K562 (cell line): ENCODE results near the gene EPOP. TPM values are rescaled to one million over a fixed set of nuclear protein-coding genes. Genes with fewer than 3 reads are reported as not detected.

Source experiments
- BRD4 ChIP-seq: fragments of 200-600 bp; sonication (generic); IDR thresholded peaks from 2 replicates; pipeline ENCODE4 v1.6.1; 2017; ENCODE audit warnings: inconsistent platforms
- CBX5 ChIP-seq: IDR thresholded peaks from 2 replicates; pipeline ENCODE4 v1.6.1; 2014; ENCODE audit warnings: low read depth, borderline replicate concordance
- DEAF1 ChIP-seq: fragments of 450-650 bp; formaldehyde crosslinking; IDR thresholded peaks from 2 replicates; pipeline ENCODE4 v1.4.0; 2020; ENCODE audit warnings: mild to moderate bottlenecking, moderate library complexity
- DMBX1 ChIP-seq: fragments of 250-450 bp; sonication (Bioruptor Pico); IDR thresholded peaks from 2 replicates; pipeline ENCODE4 v1.8.0; 2022; ENCODE audit warnings: inconsistent platforms, mild to moderate bottlenecking, moderate library complexity, borderline replicate concordance
- EGR1 ChIP-seq: fragments of 450-650 bp; conservative IDR thresholded peaks from 2 replicates; pipeline ENCODE4 v1.6.1; 2017; ENCODE audit warnings: mild to moderate bottlenecking
- FOXJ3 ChIP-seq: sonication (generic); formaldehyde crosslinking; IDR thresholded peaks from 2 replicates; pipeline ENCODE4 v1.4.0; 2020; ENCODE audit warnings: mild to moderate bottlenecking, missing genetic modification reagents
- FOXO4 ChIP-seq: fragments of 450-650 bp; formaldehyde crosslinking; IDR thresholded peaks from 2 replicates; pipeline ENCODE4 v1.4.0; 2020; ENCODE audit warnings: mild to moderate bottlenecking, moderate library complexity
- GTF2A2 ChIP-seq: IDR thresholded peaks from 2 replicates; pipeline ENCODE4 v1.6.1; 2016; ENCODE audit warnings: mild to moderate bottlenecking, missing genetic modification characterization, missing compliant biosample characterization
- ID3 ChIP-seq, 2 experiments: fragments of 250-450 bp in 1 of 2; fragments of 450-650 bp in 1 of 2; sonication (Bioruptor Pico) in 1 of 2; IDR thresholded peaks; 2 replicates each; pipeline versions ENCODE4 v1.6.1 to v1.8.0; 2016 to 2021; ENCODE audit warnings: mild to moderate bottlenecking in 2 of 2, moderate library complexity in 2 of 2, missing compliant biosample characterization in 1 of 2, missing genetic modification characterization in 1 of 2
- MEF2D ChIP-seq: conservative IDR thresholded peaks from 2 replicates; pipeline ENCODE4 v1.6.1; 2016; ENCODE audit warnings: low read depth, missing genetic modification characterization, missing compliant biosample characterization
- MTA2 ChIP-seq: fragments of 450-650 bp; IDR thresholded peaks from 2 replicates; pipeline ENCODE4 v1.6.1; 2016; ENCODE audit warnings: low read depth
- NRF1 ChIP-seq, 2 experiments: fragments of 450-650 bp; IDR thresholded peaks in 1 of 2; conservative IDR thresholded peaks in 1 of 2; 2 replicates each; pipeline ENCODE4 v1.6.1; 2014; ENCODE audit warnings: mild to moderate bottlenecking in 2 of 2
- OTX1 ChIP-seq: fragments of 450-650 bp; formaldehyde crosslinking; IDR thresholded peaks from 2 replicates; pipeline ENCODE4 v1.4.0; 2022; ENCODE audit warnings: mild to moderate bottlenecking
- PHF8 ChIP-seq: fragments of 200-600 bp; sonication (generic); IDR thresholded peaks from 2 replicates; pipeline ENCODE4 v1.6.1; 2012; ENCODE audit warnings: mixed run types, mild to moderate bottlenecking, inconsistent platforms, low read length, moderate library complexity, borderline replicate concordance
- RHOXF2B ChIP-seq: fragments of 250-450 bp; sonication (Bioruptor Pico); conservative IDR thresholded peaks from 2 replicates; pipeline ENCODE4 v1.5.1; 2021
- SMAD3 ChIP-seq: fragments of 450-650 bp; formaldehyde crosslinking; conservative IDR thresholded peaks from 2 replicates; pipeline ENCODE4 v1.4.0; 2020; ENCODE audit warnings: mild to moderate bottlenecking
- TCF3 ChIP-seq: sonication (generic); formaldehyde crosslinking; IDR thresholded peaks from 2 replicates; pipeline ENCODE4 v1.4.0; 2020; ENCODE audit warnings: mild to moderate bottlenecking, missing genetic modification reagents
- UBTF ChIP-seq, 2 experiments: IDR thresholded peaks; 2 replicates each; pipeline ENCODE4 v1.6.1; 2012; ENCODE audit warnings: improper control_type of control experiment in 2 of 2, low read depth in 2 of 2, low read length in 2 of 2, borderline replicate concordance in 1 of 2
- USF2 ChIP-seq: sonication (generic); formaldehyde crosslinking; IDR thresholded peaks from 2 replicates; pipeline ENCODE4 v1.5.0; 2020; ENCODE audit warnings: missing genetic modification reagents
- ZC3H8 ChIP-seq: fragments of 450-650 bp; IDR thresholded peaks from 2 replicates; pipeline ENCODE4 v1.6.1; 2017
- ZNF143 ChIP-seq: sonication (generic); formaldehyde crosslinking; IDR thresholded peaks from 2 replicates; pipeline ENCODE4 v1.9.0; 2022; ENCODE audit warnings: mild to moderate bottlenecking, missing genetic modification reagents
- ZNF324 ChIP-seq: fragments of 250-450 bp; sonication (Bioruptor Pico); IDR thresholded peaks from 2 replicates; pipeline ENCODE4 v1.4.0; 2020; ENCODE audit warnings: mild to moderate bottlenecking
- polyA plus RNA-seq, 8 experiments: library from polyadenylated mRNA; depleted of rRNA in 4 of 8; stranded (reverse) in 5 of 8; unstranded in 3 of 8; fragments of >200 nt; fragmentation: Nextera tagmentation in 2 of 8; fragmentation: Illumina TruSeq in 1 of 8; extraction: Ambion mirVana in 2 of 8; extraction: Trizol in 1 of 8; gene quantifications; 2 replicates each; pipeline versions ENCODE4 v1.2.1 to v1.2.3, GENCODE V29; 2011 to 2014; ENCODE audit warnings: inconsistent platforms in 1 of 8, missing spikeins in 1 of 8
- total RNA-seq, 7 experiments: library from RNA; depleted of rRNA in 6 of 7; stranded (reverse); fragments of >200 nt in 6 of 7; fragmentation: Illumina TruSeq in 2 of 7; extraction: Trizol in 2 of 7; gene quantifications; 2 replicates each; pipeline versions ENCODE4 v1.2.1 to v1.2.3, GENCODE V29; 2011 to 2021; ENCODE audit warnings: low replicate concordance in 1 of 7

EPOP gene
- total and polyA plus RNA-seq, 9 of the 15 experiments (the other 6 are each of a cell fraction or from before 2014, with no cell fraction given): 0.41 to 10.6 (median 4.6) TPM

GRCh38 chr17:38676706-38677504 lies 2.1 kb upstream of the EPOP start (continued):
- TF ChIP-seq FOXO4 (CRISPR knock-in tag): no peak
- TF ChIP-seq TCF3 (CRISPR knock-in tag): no peak
- TF ChIP-seq MEF2D (tag): no peak
- no peak for TF ChIP-seq UBTF (IDR thresholded peaks at IDR 0.05; ENCODE audit: borderline replicate concordance in 1 of 2, low read depth in 2 of 2, low read length in 2 of 2)
- no peak; the same call in 1 of the 2 replicates for TF ChIP-seq ZNF324 (CRISPR knock-in tag)
- peak; percentile 49 to 64; a peak in 3 of 4 replicates for TF ChIP-seq NRF1 (conservative IDR thresholded peaks at IDR 0.05 in 1 of 2, IDR thresholded peaks at IDR 0.05 in 1 of 2)
- no peak for TF ChIP-seq SMAD3 (CRISPR knock-in tag)
- TF ChIP-seq CBX5: no peak
- no peak for TF ChIP-seq RHOXF2B (CRISPR knock-in tag)
- TF ChIP-seq OTX1: no peak
- peak; percentile 63 for TF ChIP-seq EGR1
- no peak for TF ChIP-seq DMBX1
- TF ChIP-seq ZNF143 (CRISPR knock-in tag): no peak
- no peak for TF ChIP-seq GTF2A2 (tag)
- TF ChIP-seq FOXJ3: no peak
- TF ChIP-seq USF2 (CRISPR knock-in tag): peak; percentile 81
- TF ChIP-seq DEAF1 (CRISPR knock-in tag): peak; percentile 89
- no peak for TF ChIP-seq ID3 (CRISPR knock-in tag; IDR thresholded peaks at IDR 0.05)
- no peak for TF ChIP-seq ID3 (tag; IDR thresholded peaks at IDR 0.05)
- no peak for TF ChIP-seq BRD4
- TF ChIP-seq ZC3H8: no peak
- TF ChIP-seq MTA2: no peak
- no peak for TF ChIP-seq PHF8
